Measurements from ENCODE around the gene CTPS1.

The CTPS1 gene

DNA sequence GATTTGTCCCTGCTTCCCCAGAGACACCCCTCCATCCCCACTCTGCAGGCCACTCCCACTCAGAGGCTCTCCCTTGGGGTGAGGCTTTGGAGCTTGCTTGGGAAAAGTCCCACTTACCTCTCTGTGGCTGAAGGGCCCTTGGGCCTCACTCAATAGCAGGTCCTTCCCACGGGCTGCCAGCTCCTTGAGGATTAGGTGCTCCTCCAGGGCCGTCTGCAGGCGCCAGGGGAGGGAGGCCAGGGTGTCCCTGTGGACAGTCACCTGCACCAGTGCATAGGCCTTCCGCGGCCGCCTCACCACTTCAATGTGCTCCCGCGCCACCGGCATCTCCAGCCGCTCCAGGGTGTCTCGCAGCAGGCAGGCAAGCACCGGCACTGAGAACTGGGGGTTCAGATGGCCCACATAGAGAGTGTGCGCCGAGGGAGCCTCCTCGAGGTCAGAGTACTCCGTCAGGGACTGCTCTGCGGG lies 40.6 kb downstream of the CTPS1 start:
- no peaks in the 10 kb centered on the region for H3K9me3 ChIP-seq (ENCODE audit: control insufficient read depth, insufficient read depth, low read length)
- no peaks in the 10 kb centered on the region for H3K27me3 ChIP-seq (ENCODE audit: control insufficient read depth, insufficient read depth, low read length)
- H3K4me3 ChIP-seq (ENCODE audit: low read depth, low read length) = no peak overlapping the region
- H3K4me1 ChIP-seq (ENCODE audit: control insufficient read depth, insufficient read depth, low read length) = peaks cover 2% of the 10 kb centered on the region
- H3K36me3 ChIP-seq (ENCODE audit: control insufficient read depth, insufficient read depth, low read length) = peaks cover 21% of the 10 kb centered on the region
- no peak overlapping the region for H3K9ac ChIP-seq (ENCODE audit: low read depth, low read length)

DNA sequence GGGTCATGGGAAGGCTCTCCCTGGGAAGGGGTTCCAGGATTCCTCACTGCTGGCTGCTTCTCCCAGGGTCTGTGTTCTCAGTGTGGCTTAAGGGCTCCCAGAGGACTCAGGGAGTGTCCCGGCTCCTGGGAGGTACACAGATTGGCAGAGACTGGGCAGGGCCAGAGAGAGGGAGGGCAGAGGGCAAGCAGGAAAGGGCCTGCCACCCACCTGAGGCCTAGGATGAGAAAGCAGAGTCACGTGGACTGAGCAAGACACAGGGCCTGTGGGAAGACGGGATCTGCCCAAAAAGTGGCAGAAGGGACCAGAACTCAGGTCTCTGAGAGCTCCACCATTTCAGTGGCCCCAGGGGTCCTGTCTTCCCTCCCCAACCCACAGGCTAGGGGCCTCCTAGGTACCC lies 41.2 kb downstream of the CTPS1 start:
- Histone ChIP-seq H3K9ac (ENCODE audit: low read depth, low read length) (no peak overlapping the region), H3K9me3 (ENCODE audit: control insufficient read depth, insufficient read depth, low read length) (no peaks in the 10 kb centered on the region), H3K27me3 (ENCODE audit: control insufficient read depth, insufficient read depth, low read length) (no peaks in the 10 kb centered on the region), H3K4me1 (ENCODE audit: control insufficient read depth, insufficient read depth, low read length) (peaks cover 2% of the 10 kb centered on the region), H3K4me3 (ENCODE audit: low read depth, low read length) (no peak overlapping the region), H3K36me3 (ENCODE audit: control insufficient read depth, insufficient read depth, low read length) (peaks cover 21% of the 10 kb centered on the region)

DNA sequence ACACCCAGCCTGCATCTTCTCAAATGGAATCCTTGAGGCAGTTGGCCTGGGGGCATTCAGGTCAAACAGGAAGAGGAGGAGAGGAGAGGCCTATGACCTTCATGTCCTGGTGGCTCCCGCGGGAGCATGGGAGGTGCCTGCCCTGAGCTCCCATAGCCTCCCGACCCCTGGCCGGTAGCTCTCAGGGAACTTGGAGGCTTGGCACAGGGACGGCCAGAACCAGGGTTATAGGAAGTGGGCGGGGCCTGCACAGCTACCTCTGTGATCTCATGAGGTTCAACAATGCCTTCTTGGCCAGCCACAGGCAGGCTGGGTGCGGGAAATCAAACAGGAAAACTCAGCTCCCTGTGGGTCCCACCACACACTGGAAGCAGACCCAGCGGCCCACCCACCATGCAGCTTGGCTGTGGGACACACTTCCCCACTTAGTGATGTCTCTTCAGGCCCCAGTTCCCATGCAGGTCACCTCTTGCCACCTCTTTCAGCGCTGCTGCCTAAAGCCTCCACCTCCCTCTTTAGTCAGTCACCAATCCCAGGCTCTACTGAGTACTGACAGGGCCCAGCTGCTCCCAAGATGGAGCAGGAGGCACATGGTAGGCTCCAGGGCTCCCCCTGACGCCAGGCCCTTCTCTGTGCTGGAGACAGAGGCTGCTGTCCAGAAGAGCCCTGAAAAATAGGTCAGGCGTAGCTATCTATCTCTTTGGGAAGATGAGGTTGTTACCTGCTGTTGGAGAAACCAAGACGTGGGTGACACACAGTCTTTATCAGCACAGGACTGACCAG lies 42.2 kb downstream of the CTPS1 start, which contains the start of gene SLFNL1:
Gene SLFNL1 (minus strand): TSS at position 200 of the 783 bp plus-strand sequence. CDS start 1,065 bp downstream, outside the sequence.
- no peaks in the 10 kb centered on the region for H3K9me3 ChIP-seq (ENCODE audit: control insufficient read depth, insufficient read depth, low read length)
- no peak within 1 kb of the TSS for H3K9ac ChIP-seq (ENCODE audit: low read depth, low read length)
- peaks cover 16% of the 10 kb centered on the region for H3K36me3 ChIP-seq (ENCODE audit: control insufficient read depth, insufficient read depth, low read length)
- H3K4me1 ChIP-seq (ENCODE audit: control insufficient read depth, insufficient read depth, low read length) = peaks cover 2% of the 10 kb centered on the region
- no peaks in the 10 kb centered on the region for H3K27me3 ChIP-seq (ENCODE audit: control insufficient read depth, insufficient read depth, low read length)
- no peak within 1 kb of the TSS for H3K4me3 ChIP-seq (ENCODE audit: low read depth, low read length)

DNA sequence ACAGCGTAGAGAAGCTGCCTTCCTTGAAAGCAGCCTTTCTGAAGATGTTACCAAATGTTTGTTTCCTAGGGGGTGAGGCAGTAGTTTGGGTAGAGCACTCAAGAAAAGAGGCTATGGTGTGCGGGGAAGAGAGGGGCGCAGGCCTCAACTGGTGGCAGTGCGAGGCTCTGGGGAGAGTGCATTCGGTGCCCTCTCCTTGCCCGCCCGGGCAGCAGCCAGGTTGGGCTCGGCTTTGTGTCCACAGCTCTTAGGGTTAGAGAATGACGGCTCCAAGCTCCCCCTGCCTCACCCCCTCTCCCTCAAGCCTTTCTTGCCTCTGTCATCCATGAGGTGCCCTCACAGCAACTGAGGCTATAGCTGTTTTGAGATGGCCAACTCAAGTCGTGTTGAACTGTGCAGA lies 42.9 kb downstream of the CTPS1 start:
- Histone ChIP-seq H3K36me3 (ENCODE audit: control insufficient read depth, insufficient read depth, low read length) (peaks cover 12% of the 10 kb centered on the region), H3K9ac (ENCODE audit: low read depth, low read length) (no peak overlapping the region), H3K9me3 (ENCODE audit: control insufficient read depth, insufficient read depth, low read length) (no peaks in the 10 kb centered on the region), H3K4me1 (ENCODE audit: control insufficient read depth, insufficient read depth, low read length) (peaks cover 2% of the 10 kb centered on the region), H3K4me3 (ENCODE audit: low read depth, low read length) (no peak overlapping the region), H3K27me3 (ENCODE audit: control insufficient read depth, insufficient read depth, low read length) (no peaks in the 10 kb centered on the region)

DNA sequence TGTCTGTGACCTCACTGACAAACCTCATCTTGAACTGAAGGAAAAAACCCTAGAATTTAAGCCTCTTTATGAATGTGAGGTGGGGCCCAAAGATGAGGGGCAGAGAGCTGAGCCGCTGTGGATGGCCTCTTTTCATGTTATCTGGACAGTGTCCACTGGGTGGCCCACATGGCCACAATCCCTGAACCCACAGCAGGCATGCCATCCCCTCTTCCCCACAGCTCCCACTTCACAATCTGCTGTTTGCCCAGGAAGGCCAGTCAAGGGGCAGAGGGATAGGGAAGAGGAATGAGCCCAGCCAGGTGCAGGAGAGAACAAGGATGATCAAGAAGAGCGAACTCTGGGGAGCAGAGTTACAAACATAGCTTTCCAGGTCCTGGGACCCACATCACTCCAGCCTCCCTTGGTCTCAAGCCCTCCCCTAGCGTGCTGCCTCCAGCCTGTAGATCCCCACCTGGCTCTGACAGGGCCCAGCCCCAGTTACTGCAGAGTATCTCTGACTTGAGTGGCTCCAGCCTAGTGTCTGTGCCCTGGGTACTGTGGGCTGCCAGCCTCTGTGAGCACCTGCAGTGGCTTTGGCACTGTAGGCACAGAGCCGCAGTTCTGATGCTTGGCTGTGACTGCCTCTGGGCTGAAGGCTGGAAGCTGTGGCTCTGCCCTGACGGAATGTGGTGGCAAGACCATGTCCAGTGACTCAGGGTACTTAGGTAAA lies 43.9 kb downstream of the CTPS1 start:
- Histone ChIP-seq H3K27me3 (ENCODE audit: control insufficient read depth, insufficient read depth, low read length) (no peaks in the 10 kb centered on the region), H3K4me1 (ENCODE audit: control insufficient read depth, insufficient read depth, low read length) (peaks cover 2% of the 10 kb centered on the region), H3K9me3 (ENCODE audit: control insufficient read depth, insufficient read depth, low read length) (no peaks in the 10 kb centered on the region), H3K9ac (ENCODE audit: low read depth, low read length) (no peak overlapping the region), H3K4me3 (ENCODE audit: low read depth, low read length) (no peak overlapping the region), H3K36me3 (ENCODE audit: control insufficient read depth, insufficient read depth, low read length) (peaks cover 10% of the 10 kb centered on the region)

DNA sequence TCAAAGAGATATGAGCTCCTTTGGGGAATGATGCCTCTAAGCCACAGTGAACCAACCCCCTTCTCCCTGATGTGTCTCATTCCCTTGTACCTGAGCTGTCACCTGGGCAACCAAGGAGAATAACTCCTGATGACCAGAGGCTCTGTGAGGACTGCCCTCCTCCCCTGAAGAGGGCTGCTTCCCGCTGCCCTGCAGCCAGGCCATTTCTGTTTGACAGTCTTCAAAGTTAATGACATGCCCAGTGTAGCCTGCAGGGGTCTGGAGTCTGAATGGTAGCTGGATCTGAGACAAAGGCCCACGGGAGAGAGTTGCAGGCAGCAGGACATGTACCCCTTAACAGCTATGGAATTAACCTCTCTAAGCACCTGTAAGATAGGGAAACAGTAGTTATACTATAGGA lies 45.5 kb downstream of the CTPS1 start:
- peaks cover 2% of the 10 kb centered on the region for H3K4me1 ChIP-seq (ENCODE audit: control insufficient read depth, insufficient read depth, low read length)
- no peak overlapping the region for H3K4me3 ChIP-seq (ENCODE audit: low read depth, low read length)
- peaks cover 8% of the 10 kb centered on the region for H3K36me3 ChIP-seq (ENCODE audit: control insufficient read depth, insufficient read depth, low read length)
- no peaks in the 10 kb centered on the region for H3K27me3 ChIP-seq (ENCODE audit: control insufficient read depth, insufficient read depth, low read length)
- no peaks in the 10 kb centered on the region for H3K9me3 ChIP-seq (ENCODE audit: control insufficient read depth, insufficient read depth, low read length)
- H3K9ac ChIP-seq (ENCODE audit: low read depth, low read length) = no peak overlapping the region

DNA sequence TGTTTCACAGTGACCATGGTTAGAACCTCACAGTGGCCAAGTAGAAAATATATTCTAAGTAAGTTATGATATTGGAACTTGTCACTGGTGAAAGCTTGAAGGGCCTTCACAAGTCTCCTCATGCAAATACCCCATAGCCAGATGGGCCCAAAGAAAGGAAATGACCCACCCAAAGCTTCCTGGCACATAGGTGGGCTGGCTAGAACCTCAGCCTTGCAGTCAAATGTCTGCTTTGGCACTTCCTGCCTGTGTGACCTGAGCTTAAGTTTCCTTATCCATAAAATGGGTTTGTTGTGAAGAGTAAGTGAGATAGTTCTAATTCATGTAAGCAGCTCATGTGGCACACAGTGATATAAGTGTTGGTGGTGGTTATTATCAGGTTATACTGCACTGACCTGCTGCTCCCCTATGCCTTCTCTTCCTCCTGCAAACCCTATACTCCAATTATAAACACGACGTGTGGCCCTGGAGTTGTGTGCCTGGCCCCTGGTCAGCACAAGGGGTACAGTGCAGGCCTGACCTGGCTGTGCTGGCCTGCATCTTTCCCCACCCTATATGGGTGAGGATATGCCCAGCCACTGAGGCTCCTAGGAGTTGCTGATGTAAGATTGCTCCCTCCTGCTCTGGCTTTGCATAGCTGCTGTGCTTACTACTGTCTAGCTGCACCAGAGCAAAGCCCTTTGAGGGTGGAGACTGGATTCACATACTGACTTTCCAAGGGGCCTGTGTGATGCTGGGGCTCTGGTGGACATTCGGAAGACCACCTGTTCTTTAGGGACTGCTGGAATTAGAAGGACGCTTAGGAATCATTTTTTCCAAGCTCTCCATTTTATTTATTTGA lies 46.7 kb downstream of the CTPS1 start:
- Histone ChIP-seq H3K27me3 (ENCODE audit: control insufficient read depth, insufficient read depth, low read length) (no peaks in the 10 kb centered on the region), H3K36me3 (ENCODE audit: control insufficient read depth, insufficient read depth, low read length) (peaks cover 5% of the 10 kb centered on the region)

DNA sequence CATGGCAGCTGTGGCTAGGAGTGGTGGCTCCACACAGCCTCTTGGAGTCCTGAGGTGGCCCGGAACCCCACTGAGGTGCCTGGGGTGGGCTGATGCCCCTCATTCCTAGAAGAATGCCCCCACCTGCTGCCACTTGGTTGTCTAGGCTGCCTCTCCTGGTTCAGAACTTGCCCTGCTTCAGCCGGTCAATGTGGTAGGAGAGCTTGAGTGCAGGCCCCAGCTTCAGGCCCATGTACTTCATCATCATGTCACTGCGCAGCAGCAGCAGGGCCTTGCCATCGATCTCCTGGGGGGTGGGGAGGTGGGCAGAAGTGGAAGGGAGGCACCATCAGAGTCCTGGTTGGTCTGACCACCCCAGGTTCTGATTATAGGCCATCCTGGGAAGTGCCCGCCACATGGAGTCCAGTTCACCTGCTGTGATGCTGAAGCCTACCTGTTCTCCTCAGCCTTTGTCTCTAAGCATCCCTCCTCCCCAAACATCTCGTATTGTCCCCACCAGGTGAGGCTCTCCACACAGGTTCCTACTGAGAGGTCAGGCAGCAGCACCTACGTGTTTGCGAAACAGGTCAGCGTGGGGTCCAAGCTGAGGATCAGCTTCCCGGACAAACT lies 48.6 kb downstream of the CTPS1 start:
- Histone ChIP-seq H3K9ac (ENCODE audit: low read depth, low read length) (no peak overlapping the region), H3K4me1 (ENCODE audit: control insufficient read depth, insufficient read depth, low read length) (peaks cover 4% of the 10 kb centered on the region), H3K36me3 (ENCODE audit: control insufficient read depth, insufficient read depth, low read length) (peaks cover 5% of the 10 kb centered on the region), H3K9me3 (ENCODE audit: control insufficient read depth, insufficient read depth, low read length) (no peaks in the 10 kb centered on the region), H3K4me3 (ENCODE audit: low read depth, low read length) (no peak overlapping the region), H3K27me3 (ENCODE audit: control insufficient read depth, insufficient read depth, low read length) (no peaks in the 10 kb centered on the region)

More for the DNA sequence above, 46.7 kb downstream of the CTPS1 start:
- no peaks in the 10 kb centered on the region for H3K9me3 ChIP-seq (ENCODE audit: control insufficient read depth, insufficient read depth, low read length)
- H3K4me3 ChIP-seq (ENCODE audit: low read depth, low read length) = no peak overlapping the region
- no peak overlapping the region for H3K9ac ChIP-seq (ENCODE audit: low read depth, low read length)
- H3K4me1 ChIP-seq (ENCODE audit: control insufficient read depth, insufficient read depth, low read length) = peaks cover 6% of the 10 kb centered on the region

DNA sequence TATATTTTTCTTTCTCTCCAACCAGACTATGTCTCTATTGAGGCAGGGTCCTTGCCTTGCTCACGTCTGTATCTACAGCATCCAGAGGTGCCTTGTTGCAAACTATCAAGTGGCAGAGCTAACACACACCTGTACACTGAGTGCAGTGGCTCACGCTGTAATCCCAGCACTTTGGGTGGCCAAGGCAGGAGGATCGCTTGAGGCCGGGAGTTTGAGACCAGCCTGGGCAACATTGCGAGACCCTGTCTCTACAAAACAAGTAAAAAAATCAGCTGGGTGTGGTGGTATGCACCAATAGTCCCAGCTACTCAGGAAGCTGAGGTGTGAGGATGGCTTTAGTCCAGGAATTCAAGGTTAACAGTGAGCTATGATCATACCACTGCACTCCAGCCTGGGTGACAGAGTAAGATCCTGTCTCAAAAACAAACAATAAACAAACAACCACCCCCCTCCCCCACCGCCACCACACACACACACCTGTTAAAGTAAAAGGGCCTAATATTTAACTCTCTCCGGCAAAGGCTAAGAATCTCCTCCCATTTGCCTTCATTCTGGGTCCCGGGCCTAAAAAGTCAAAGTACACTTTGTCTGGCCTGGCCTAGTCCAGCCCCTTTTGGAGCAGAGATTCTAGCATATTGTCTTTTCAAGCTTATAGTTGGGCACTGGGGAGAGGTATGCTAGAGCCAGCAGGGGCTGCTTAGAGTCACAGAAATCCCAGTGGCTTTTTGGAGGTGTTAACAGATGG lies 51.5 kb downstream of the CTPS1 start:
- Histone ChIP-seq H3K4me1 (ENCODE audit: control insufficient read depth, insufficient read depth, low read length) (peaks cover 7% of the 10 kb centered on the region), H3K9ac (ENCODE audit: low read depth, low read length) (no peak overlapping the region), H3K9me3 (ENCODE audit: control insufficient read depth, insufficient read depth, low read length) (no peaks in the 10 kb centered on the region), H3K27me3 (ENCODE audit: control insufficient read depth, insufficient read depth, low read length) (no peaks in the 10 kb centered on the region), H3K36me3 (ENCODE audit: control insufficient read depth, insufficient read depth, low read length) (peaks cover 5% of the 10 kb centered on the region), H3K4me3 (ENCODE audit: low read depth, low read length) (no peak overlapping the region)

DNA sequence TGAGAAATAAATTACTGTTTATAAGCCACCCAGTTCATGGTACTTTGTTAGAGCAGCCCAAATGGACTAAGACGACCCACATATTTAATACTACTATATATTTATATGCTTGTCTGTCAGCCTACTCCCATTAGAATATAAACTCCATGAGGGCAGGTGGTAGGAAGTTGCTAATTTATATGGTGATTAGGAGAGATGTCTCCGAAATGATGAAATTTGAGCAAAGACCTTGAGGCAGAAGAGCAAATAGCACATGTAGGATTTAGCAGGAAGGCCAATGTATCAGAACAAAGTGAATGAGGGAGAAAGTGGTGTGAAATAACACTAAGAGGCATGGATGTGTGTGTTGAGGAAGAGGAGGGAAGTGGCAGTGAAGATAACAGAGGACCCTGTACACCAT lies 52.7 kb downstream of the CTPS1 start:
- no peak overlapping the region for H3K9ac ChIP-seq (ENCODE audit: low read depth, low read length)
- no peak overlapping the region for H3K4me3 ChIP-seq (ENCODE audit: low read depth, low read length)
- H3K9me3 ChIP-seq (ENCODE audit: control insufficient read depth, insufficient read depth, low read length) = no peaks in the 10 kb centered on the region
- H3K27me3 ChIP-seq (ENCODE audit: control insufficient read depth, insufficient read depth, low read length) = no peaks in the 10 kb centered on the region
- H3K36me3 ChIP-seq (ENCODE audit: control insufficient read depth, insufficient read depth, low read length) = peaks cover 5% of the 10 kb centered on the region
- peaks cover 7% of the 10 kb centered on the region for H3K4me1 ChIP-seq (ENCODE audit: control insufficient read depth, insufficient read depth, low read length)

DNA sequence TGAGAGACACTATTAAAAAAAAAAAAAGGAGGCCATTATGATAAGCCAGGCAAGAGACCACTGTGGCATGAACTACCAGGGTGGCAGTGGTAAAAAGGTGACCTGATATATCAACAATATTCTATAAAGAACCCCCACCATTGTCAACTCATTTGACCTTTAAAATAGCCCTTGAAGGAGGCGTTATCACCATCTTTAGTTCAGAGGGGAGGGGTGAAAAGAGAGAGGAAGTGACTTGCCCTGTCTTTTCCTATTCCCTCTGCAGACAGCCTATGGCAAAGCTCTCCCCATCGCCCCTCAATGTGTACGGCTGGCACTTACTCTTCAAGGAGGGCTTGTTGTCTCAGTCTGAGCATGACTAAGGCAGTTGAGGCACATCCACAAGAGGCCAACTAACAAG lies 53.8 kb downstream of the CTPS1 start:
- Histone ChIP-seq H3K27me3 (ENCODE audit: control insufficient read depth, insufficient read depth, low read length) (no peaks in the 10 kb centered on the region), H3K9ac (ENCODE audit: low read depth, low read length) (no peak overlapping the region), H3K9me3 (ENCODE audit: control insufficient read depth, insufficient read depth, low read length) (no peaks in the 10 kb centered on the region), H3K4me1 (ENCODE audit: control insufficient read depth, insufficient read depth, low read length) (peaks cover 7% of the 10 kb centered on the region), H3K36me3 (ENCODE audit: control insufficient read depth, insufficient read depth, low read length) (no peaks in the 10 kb centered on the region), H3K4me3 (ENCODE audit: low read depth, low read length) (no peak overlapping the region)

All from iPS-15b (cell line).